Endodermal cell (in vitro differentiated cells): Measurements from ENCODE around the gene TLX2. TPM values are rescaled to one million over a fixed set of nuclear protein-coding genes. Genes with fewer than 3 reads are reported as not detected.

ENCODE experiments used
- DNase-seq: peaks from one replicate; pipeline ENCODE4 v3.0.0-alpha.2; 2017
- H3K27ac ChIP-seq: 2 replicates; pipeline ENCODE4 v1.5.1; 2013; ENCODE audit warnings: mild to moderate bottlenecking, low read depth, low read length, moderate library complexity
- H3K27me3 ChIP-seq: 2 replicates; pipeline ENCODE4 v1.6.1; 2013; ENCODE audit warnings: mild to moderate bottlenecking, low read length, moderate library complexity; ENCODE audit not compliant: insufficient read depth, control insufficient read depth, poor library complexity, severe bottlenecking
- H3K36me3 ChIP-seq: 2 replicates; pipeline ENCODE4 v1.7.0; 2013; ENCODE audit warnings: mild to moderate bottlenecking, low read length, moderate library complexity; ENCODE audit not compliant: control insufficient read depth, insufficient read depth
- H3K4me1 ChIP-seq: one replicate; pipeline ENCODE4 v1.7.0; 2013; ENCODE audit warnings: low read length; ENCODE audit not compliant: control insufficient read depth, insufficient read depth
- H3K4me3 ChIP-seq: 2 replicates; pipeline ENCODE4 v1.5.1; 2013; ENCODE audit warnings: mild to moderate bottlenecking, low read length, moderate library complexity
- H3K9ac ChIP-seq: 2 replicates; pipeline ENCODE4 v1.6.1; 2013; ENCODE audit warnings: mild to moderate bottlenecking, low read length, moderate library complexity; ENCODE audit not compliant: poor library complexity, severe bottlenecking; ENCODE audit errors: extremely low read depth
- H3K9me3 ChIP-seq: 2 replicates; pipeline ENCODE4 v1.6.1; 2013; ENCODE audit warnings: mild to moderate bottlenecking, low read length, moderate library complexity; ENCODE audit not compliant: control insufficient read depth
- H3K27ac Mint-ChIP-seq: 2 replicates; pipeline ENCODE4 v1.8.0; 2020; ENCODE audit warnings: mixed read lengths
- H3K27me3 Mint-ChIP-seq: 2 replicates; pipeline ENCODE4 v1.8.0; 2021; ENCODE audit warnings: mild to moderate bottlenecking, mixed read lengths; ENCODE audit not compliant: insufficient read depth
- H3K36me3 Mint-ChIP-seq: 2 replicates; pipeline ENCODE4 v1.8.0; 2020; ENCODE audit warnings: low read depth, mixed read lengths
- H3K4me1 Mint-ChIP-seq: 2 replicates; pipeline ENCODE4 v1.8.0; 2020; ENCODE audit warnings: mixed read lengths
- H3K4me3 Mint-ChIP-seq: 2 replicates; pipeline ENCODE4 v1.8.0; 2020; ENCODE audit warnings: mild to moderate bottlenecking, moderate library complexity, mixed read lengths
- H3K9me3 Mint-ChIP-seq: 2 replicates; pipeline ENCODE4 v1.8.0; 2020; ENCODE audit warnings: mild to moderate bottlenecking, mixed read lengths
- CTCF ChIP-seq: fragments of 200-600 bp; sonication (generic); conservative IDR thresholded peaks from 2 replicates; pipeline ENCODE4 v1.5.0; 2021; ENCODE audit warnings: antibody characterized with exemption, mild to moderate bottlenecking
- WGBS, 2 experiments: methylation state at CpG; one replicate each; pipeline versions ENCODE4 v1.1.5 to v1.1.7; 2013; ENCODE audit warnings: missing lambda C conversion rate in 2 of 2, mixed read lengths in 1 of 2; ENCODE audit not compliant: insufficient coverage in 1 of 2, insufficient read length in 1 of 2; 5-methylcytosine and 5-hydroxymethylcytosine counted together
- total RNA-seq, 2 donors: library from RNA; stranded (reverse); fragmentation: NEBNext Ultra II Directional in 1 of 2; extraction: Animal tissue kit (Norgen Biotek cat#: 25700) in 1 of 2; gene quantifications; 2 replicates in 1 of 2; 3 replicates in 1 of 2; pipeline ENCODE4 v1.2.1, GENCODE V29; 2021

Gene TLX2
- total RNA-seq, 2 donors from 2014 or later, result 0.22 to 0.27 TPM

- Histone ChIP-seq H3K27ac (no peak overlapping the region), H3K27me3 (peaks cover 75% of the 10 kb centered on the region), H3K9me3 (no peaks in the 10 kb centered on the region), H3K4me1 (no peaks in the 10 kb centered on the region), H3K36me3 (peaks cover 14% of the 10 kb centered on the region), H3K9ac (no peak overlapping the region), H3K4me3 (peak overlapping the region; percentile 75)
- Mint-ChIP-seq H3K4me3 (peak overlapping the region; percentile 51), H3K27ac (no peak overlapping the region), H3K4me1 (peaks cover 24% of the 10 kb centered on the region), H3K9me3 (no peaks in the 10 kb centered on the region), H3K36me3 (peaks cover 14% of the 10 kb centered on the region), H3K27me3 (peaks cover 80% of the 10 kb centered on the region)
- peak; percentile 85 for DNase-seq
- no peak for TF ChIP-seq CTCF
- 8 to 10% methylated on average over 21 to 61 of the region's 61 CpGs for WGBS, 2 experiments
Observed at GRCh38 chr2:74497777-74498499, 16.3 kb upstream of the TLX2 start.

DNA sequence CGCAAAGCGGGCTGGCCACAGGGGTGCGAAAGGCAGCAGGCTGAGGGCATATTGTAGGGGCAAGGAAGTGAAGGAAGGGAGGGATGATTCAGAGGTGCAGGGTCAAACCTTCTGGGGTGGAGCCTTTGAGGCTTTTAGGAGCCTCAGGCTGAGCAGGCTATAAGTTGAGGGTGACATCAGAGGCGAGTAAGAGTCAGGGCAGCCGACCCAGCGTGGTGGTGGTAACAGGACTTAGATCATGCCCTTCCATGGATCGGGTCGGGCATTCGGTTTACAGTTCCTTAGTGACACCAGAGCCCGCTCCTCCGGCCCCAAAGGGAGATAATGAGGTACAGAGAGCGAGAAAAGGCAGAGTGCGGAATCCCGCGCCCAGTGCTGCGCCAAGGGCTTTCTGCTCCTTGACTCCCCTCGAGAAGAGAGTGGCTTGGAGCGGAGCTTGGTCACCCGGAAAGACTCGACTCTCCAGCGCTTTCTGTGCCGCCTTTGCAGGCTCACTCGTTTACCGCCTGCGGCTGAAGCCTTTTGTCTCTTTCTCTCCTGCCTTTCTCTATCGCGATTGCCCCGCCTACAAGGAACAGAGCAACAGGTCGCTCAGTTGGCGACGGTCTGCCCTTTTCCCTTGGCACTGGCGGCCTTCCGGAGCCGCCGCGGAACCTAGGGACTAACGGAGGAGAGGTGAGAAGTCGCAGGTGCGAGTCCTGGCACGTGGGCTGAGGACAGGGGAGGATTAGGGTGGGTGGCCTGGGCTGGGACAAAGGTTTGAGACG is 15.6 kb upstream of the TLX2 start:
- H3K4me3 Mint-ChIP-seq, result peak overlapping the region; percentile 51
- no peaks in the 10 kb centered on the region for H3K9me3 Mint-ChIP-seq
- peaks cover 8% of the 10 kb centered on the region for H3K36me3 Mint-ChIP-seq
- H3K27me3 Mint-ChIP-seq, result peaks cover 88% of the 10 kb centered on the region
- Histone ChIP-seq H3K9ac (peak overlapping the region; percentile 12), H3K36me3 (peaks cover 7% of the 10 kb centered on the region), H3K4me1 (no peaks in the 10 kb centered on the region), H3K4me3 (peak overlapping the region; percentile 75), H3K27me3 (peaks cover 82% of the 10 kb centered on the region), H3K9me3 (no peaks in the 10 kb centered on the region), H3K27ac (no peak overlapping the region)
- TF ChIP-seq CTCF, result no peak
- no peak overlapping the region for H3K27ac Mint-ChIP-seq
- no peak for DNase-seq
- 2 to 3% methylated on average over 33 to 41 of the region's 41 CpGs for WGBS, 2 experiments
- H3K4me1 Mint-ChIP-seq, result peaks cover 26% of the 10 kb centered on the region

DNA sequence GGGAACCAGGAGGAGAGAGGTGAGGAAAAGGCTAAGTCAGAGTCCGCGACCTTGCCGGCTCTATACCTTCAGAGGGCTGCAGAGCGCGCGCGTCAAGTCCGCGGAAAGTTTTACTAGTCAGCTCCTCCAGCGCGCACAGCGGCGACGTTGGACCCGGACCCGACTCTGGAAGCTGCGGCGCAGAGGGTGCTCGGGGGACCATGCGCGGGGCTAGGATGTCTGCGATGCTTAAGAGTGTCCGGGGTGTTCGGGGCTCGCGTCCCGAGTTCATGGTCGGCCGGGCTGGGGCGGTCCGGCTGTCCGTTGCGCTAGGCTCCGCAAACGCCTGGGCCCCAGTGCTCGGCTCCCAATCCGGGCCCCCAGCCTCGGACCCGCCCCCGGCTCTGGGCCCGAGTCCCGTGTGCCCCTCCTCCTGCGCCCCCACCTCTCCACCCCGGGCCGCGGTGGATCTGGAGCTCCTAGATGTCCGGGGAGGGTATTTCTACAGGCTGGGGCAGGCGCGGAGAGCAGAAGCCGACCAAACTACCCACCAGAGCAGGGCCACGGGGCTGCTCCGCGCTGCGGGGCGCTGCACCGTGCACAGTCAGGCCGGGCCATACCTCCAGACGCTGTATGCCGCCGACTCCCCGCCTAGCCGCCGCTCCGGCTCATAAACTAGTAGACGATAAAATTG is 14.8 kb upstream of the TLX2 start, which contains the start of gene LBX2:
TSS of gene LBX2 (minus strand) at position 337 of the 673 bp plus-strand sequence. CDS start at position 271, 66 bp downstream.
- Histone ChIP-seq H3K9ac (peak within 1 kb of the TSS; percentile 12), H3K4me1 (no peaks in the 10 kb centered on the region), H3K36me3 (peaks cover under 1% of the 10 kb centered on the region), H3K27ac (no peak within 1 kb of the TSS), H3K9me3 (no peaks in the 10 kb centered on the region), H3K27me3 (peaks cover 89% of the 10 kb centered on the region), H3K4me3 (peak within 1 kb of the TSS; percentile 75)
- peaks cover 3% of the 10 kb centered on the region for H3K36me3 Mint-ChIP-seq
- no peak within 1 kb of the TSS for H3K27ac Mint-ChIP-seq
- peaks cover 95% of the 10 kb centered on the region for H3K27me3 Mint-ChIP-seq
- H3K4me1 Mint-ChIP-seq, result peaks cover 32% of the 10 kb centered on the region
- 0 to 3% methylated on average over 24 to 65 of the region's 65 CpGs for WGBS, 2 experiments
- H3K9me3 Mint-ChIP-seq, result no peaks in the 10 kb centered on the region
- TF ChIP-seq CTCF, result no peak
- H3K4me3 Mint-ChIP-seq, result peak within 1 kb of the TSS; percentile 51
- DNase-seq, result peak; percentile 84
